ENCODE results near the gene IL10RA. TPM values are rescaled to one million over a fixed set of nuclear protein-coding genes. Genes with fewer than 3 reads are reported as not detected.

IL10RA gene
- total and polyA plus RNA-seq, 2 of the 4 experiments (the other 2 are of a cell fraction): 0.12 TPM; not detected in 1

DNA sequence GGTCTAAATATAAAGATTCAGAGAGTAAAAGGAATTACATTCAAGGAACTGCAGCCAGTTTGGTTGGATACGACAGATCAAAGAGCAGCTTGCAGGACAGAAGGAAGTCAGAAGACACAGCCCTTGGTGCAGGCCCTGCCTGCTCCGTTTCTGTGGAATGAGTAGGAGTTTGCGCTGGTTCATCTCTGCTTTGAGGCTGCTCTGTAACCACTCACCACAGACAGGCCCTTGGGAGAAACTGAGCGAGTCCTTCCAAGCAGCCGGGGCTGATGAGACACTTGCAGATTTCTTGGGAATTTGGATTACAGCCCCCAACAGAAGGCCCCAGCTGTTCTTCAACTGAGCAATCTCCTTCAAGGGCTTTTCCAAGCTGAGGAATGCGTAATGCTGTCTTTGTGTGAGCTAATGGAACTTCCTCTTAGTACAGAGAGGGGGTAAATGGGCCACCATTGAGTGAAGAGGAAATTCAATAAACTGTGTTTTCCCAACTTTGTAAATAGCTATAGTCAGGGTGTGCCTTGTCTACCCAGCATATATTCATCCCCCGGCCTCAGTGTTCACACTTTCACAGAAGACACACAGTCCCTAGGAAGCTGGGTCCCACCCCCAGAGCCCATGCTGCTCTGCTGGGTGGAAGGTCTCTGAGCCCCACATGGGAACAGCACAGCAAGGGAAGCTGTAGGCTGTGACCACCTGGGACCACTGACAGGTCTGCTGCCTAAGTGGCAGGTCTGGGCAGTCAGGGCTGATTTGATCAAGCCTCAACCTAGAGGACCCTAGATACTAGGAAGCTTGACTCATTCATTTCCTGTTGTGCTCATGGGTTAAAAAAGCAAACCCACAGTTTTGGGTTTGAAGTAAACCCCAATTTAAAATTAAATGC is 16.6 kb downstream of the IL10RA start:
- WGBS, 2 experiments (ENCODE audit: extremely low coverage in 2 of 2, insufficient read length in 1 of 2): 29% methylated on average over 4 of the region's 7 CpGs; no CpG with 5 or more reads in 1 of the 2 experiments
- no peak overlapping the region for H4K8ac ChIP-seq (ENCODE audit: low read depth in 2 of 2, low read length in 2 of 2)
- no peaks in the 10 kb centered on the region for H3K9me1 ChIP-seq (ENCODE audit: insufficient read depth, low read length)
- no peaks in the 10 kb centered on the region for H3K4me1 ChIP-seq (ENCODE audit: control insufficient read depth, insufficient read depth, low read length)
- no peak for TF ChIP-seq MXI1 (IDR thresholded peaks at IDR 0.05; ENCODE audit: borderline replicate concordance, low read depth, low read length)
- no peak for TF ChIP-seq RAD21 (IDR thresholded peaks at IDR 0.05; ENCODE audit: low read length)
- no peak for TF ChIP-seq SMC3 (IDR thresholded peaks at IDR 0.05; ENCODE audit: low read depth, low read length)
- no peak for TF ChIP-seq BHLHE40 (IDR thresholded peaks at IDR 0.05; ENCODE audit: low read depth, low read length)
- no peak for TF ChIP-seq CHD1 (IDR thresholded peaks at IDR 0.05; ENCODE audit: low read depth, low read length)
- TF ChIP-seq POLR2A (IDR thresholded peaks at IDR 0.05; ENCODE audit: low read depth, low read length): no peak
- no peak overlapping the region for H4K5ac ChIP-seq (ENCODE audit: low read depth, low read length)
- no peaks in the 10 kb centered on the region for H3K9me3 ChIP-seq (ENCODE audit: control insufficient read depth, insufficient read depth, low read length)
- intact Hi-C loops (cut with micrococcal nuclease) (no loop called here), in situ Hi-C loops (cut with MboI; ENCODE audit: low sequenced_read_pairs) (no loop called here), dilution Hi-C loops (cut with HindIII; ENCODE audit: low sequenced_read_pairs, unreplicated experiment) (no loop called here)
- no peaks in the 10 kb centered on the region for H4K20me1 ChIP-seq (ENCODE audit: insufficient read depth, low read length)
- H2BK20ac ChIP-seq (ENCODE audit: low read depth, low read length): no peak overlapping the region
- no peaks in the 10 kb centered on the region for H3K36me3 ChIP-seq (ENCODE audit: control insufficient read depth, insufficient read depth, low read length)
- H3K56ac ChIP-seq (ENCODE audit: extremely low read depth, insufficient read depth, low read length): no peak overlapping the region
- H3K14ac ChIP-seq (replicated peaks; ENCODE audit: low read depth, low read length): no peak overlapping the region
- H2AK9ac ChIP-seq (replicated peaks; ENCODE audit: low read depth, low read length, poor library complexity): no peak overlapping the region
- H3K9ac ChIP-seq (ENCODE audit: low read depth, low read length): no peak overlapping the region
- no peak overlapping the region for H3K27ac ChIP-seq (ENCODE audit: insufficient read depth, low read length)
- H3K4me3 ChIP-seq (ENCODE audit: insufficient read depth, low read depth, low read length): no peak overlapping the region
- H2BK15ac ChIP-seq (ENCODE audit: low read depth, low read length): no peak overlapping the region
- no peak overlapping the region for H3K18ac ChIP-seq (ENCODE audit: low read depth, low read length)
- ATAC-seq (ENCODE audit: low read depth) (no peak), DNase-seq (no peak)
- no peak overlapping the region for H4K91ac ChIP-seq (ENCODE audit: insufficient read depth, low read depth, low read length)
- no peaks in the 10 kb centered on the region for H3K27me3 ChIP-seq (ENCODE audit: control insufficient read depth, insufficient read depth, low read length)
- H3K4ac ChIP-seq (ENCODE audit: low read depth, low read length): no peak overlapping the region
- no peak overlapping the region for H2BK5ac ChIP-seq (ENCODE audit: low read depth, low read length, poor library complexity, severe bottlenecking)
- ChIA-PET CTCF (interaction anchor here (0.5 kb wide), 1 partner anchor 17 kb away, joined by 4 read pairs; no protein-coding TSS in a partner anchor), POLR2A (ENCODE audit: unreplicated experiment) (no interaction called here)
- no peak overlapping the region for H3K4me2 ChIP-seq (ENCODE audit: low read depth, low read length)
- BruUV-seq (replicated peaks): no TSS peak
- H2BK120ac ChIP-seq (ENCODE audit: low read depth, low read length): no peak overlapping the region
- no peak overlapping the region for H2AK5ac ChIP-seq (ENCODE audit: low read depth, low read length)
- no peak overlapping the region for H3K23ac ChIP-seq (ENCODE audit: low read depth, low read length)
- no peaks in the 10 kb centered on the region for H3K79me1 ChIP-seq (ENCODE audit: low read depth in 1 of 2, low read length in 2 of 2)
- no peak overlapping the region for H2AFZ ChIP-seq (replicated peaks; ENCODE audit: low read length, poor library complexity)
